ENCODE results near the gene RPA4.
"Not testable (repeated sequence)": the region's sequence is repeated elsewhere in the genome, so short reads cannot be mapped to it uniquely, and the experiment has no call there.

RPA4 gene, protein sequence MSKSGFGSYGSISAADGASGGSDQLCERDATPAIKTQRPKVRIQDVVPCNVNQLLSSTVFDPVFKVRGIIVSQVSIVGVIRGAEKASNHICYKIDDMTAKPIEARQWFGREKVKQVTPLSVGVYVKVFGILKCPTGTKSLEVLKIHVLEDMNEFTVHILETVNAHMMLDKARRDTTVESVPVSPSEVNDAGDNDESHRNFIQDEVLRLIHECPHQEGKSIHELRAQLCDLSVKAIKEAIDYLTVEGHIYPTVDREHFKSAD

GRCh38 chrX:96883608-96884007 lies at the start of gene RPA4:
Gene RPA4, plus strand, starts transcription at chrX:96883908. Its CDS starts 403 bp downstream, at chrX:96884311.
- DNase-seq = no peak

DNA sequence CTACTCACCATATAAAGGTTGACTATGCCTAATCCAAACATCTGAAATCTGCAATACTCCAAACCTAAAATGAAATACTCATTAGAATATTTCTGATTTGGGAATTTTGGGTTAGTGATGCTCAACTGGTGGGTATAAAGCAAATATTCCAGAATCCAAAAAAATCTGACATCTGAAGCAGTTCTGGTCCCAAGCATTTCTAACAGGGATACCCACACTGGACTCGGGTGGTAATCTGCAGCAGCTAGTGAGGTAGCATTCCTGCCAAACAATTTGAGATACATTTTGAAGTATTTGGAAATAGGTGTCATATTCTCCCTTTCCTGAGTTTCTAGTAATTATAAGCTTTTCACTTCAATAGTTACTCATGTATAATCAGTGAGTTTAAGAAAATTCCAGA lies 49.6 kb upstream of the RPA4 start:
- no peak for DNase-seq

DNA sequence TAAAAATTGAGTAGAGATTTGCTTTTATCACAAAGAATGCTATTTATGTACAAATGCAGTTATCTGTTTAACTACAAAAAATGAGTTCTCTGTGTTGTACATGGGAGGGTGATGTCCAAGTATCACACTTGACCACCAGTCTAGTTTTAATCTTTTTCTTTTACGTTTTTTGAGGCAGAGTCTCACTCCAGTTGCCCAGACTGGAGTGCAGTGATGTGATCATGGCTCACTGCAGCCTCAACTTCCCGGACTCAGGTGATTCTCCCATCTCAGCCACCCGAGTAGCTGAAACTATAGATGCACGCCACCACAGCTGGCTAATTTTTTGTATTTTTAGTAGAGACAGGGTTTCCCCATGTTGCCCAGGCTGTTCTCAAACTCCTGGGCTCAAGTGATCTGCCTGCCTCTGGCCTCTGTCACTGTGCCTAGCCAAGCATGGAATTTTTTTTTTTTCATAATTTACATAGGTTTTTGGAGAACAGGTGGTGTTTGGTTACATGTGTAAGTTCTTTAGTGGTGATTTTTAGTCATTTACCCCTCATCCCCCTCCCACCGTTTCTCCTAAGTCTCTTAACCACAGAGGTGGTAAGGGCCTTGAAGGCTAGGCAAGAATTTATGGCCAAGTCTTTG lies 47.9 kb upstream of the RPA4 start:
- DNase-seq = no peak

- peak; percentile 11 for DNase-seq
Measured at GRCh38 chrX:96837808-96838207, 45.9 kb upstream of the RPA4 start.

DNA sequence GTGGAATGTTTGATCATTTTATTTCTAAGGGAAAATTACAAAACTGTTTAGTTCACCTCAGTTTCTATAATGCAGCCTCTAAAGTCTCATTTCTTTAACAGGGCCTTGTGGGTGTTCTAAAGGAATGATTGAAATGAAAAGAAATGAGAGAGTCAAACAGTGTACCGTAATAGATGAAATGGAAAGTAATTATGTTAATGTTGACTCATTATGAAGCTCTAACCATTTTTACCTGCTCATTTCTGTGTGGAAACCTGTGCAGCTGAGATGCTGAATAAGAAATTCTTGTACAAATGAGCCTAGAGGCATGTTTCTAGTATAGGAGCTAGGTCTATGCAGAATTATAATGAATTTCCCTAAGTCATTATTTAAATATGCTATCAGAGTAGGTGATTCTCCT lies 45.2 kb upstream of the RPA4 start:
- no peak for DNase-seq

DNA sequence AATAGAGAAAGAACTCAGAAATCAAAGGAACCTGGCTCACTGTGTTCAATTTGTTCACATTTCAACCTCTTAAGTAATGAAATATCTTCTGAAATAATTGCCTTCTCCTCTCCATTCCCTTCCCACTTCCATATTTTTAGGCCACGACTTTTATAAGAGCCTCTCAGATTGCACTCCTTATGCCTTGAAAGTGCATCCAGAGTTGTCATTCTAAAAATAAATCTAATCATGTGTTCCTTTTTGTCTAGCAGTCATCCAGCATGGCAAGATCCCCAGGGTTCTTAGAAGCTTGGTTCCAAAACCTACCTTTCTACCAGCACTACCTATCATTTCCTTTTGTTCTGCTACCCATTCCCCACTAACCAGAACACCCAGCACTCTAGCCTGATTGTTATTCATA lies 42.4 kb upstream of the RPA4 start:
- DNase-seq = no peak

- DNase-seq = not testable (repeated sequence)
Measured at GRCh38 chrX:96841866-96842265, 41.8 kb upstream of the RPA4 start.

DNA sequence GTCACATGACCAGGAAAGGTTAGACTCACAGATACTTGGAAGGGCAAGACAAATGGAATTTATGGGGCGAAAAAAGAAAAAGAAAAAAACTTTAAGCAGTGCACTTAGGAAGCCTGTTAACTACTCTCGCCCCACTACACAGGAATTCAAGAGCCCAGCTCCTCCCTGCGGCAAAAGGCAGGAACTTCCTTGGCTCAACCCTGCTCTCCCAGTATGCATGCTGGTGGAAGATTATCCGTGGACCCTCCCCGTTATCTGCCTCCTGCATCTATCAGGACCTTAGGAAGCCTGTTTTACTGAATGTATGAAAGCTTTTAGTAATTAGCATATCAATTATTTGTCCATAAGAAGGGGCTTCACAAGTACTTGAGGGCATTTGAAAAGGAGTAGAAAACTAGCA lies 40.1 kb upstream of the RPA4 start:
- DNase-seq = no peak

DNA sequence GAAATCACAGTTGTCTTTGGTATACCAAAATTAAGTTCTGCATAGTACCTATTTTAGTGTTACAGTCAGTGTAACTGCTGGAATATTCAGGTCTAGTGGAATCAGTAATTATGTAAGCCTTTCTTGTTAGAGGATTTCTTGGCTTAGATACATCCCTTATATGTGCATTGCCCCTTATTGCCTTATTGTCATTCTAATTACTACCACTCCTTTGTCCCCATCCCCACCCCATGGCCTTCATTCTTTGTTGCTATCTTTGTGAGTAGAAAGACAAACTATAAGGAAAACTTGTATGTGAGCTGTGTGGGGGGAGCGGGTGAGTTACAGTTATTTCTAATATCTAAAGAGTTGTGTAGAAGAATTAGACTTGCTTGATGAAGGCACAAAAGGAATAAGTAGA lies 36.9 kb upstream of the RPA4 start:
- DNase-seq = no peak

DNA sequence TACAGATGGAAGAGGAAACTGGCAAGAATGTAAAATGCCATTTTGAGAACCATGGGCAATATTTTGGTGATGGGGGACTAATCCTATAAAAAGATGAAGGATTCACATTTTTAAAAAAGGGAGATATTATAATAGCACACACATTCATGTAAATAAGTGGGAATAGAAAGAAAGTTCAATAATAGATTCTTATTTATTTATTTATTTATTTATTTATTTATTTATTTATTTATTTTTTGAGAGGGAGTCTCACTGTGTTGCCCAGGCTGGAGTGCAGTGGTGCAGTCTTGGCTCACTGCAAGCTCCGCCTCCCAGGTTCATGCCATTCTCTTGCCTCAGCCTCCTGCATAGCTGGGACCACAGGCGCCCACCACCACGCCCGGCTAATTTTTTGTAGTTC lies 24.3 kb upstream of the RPA4 start:
- DNase-seq = not testable (repeated sequence)

DNA sequence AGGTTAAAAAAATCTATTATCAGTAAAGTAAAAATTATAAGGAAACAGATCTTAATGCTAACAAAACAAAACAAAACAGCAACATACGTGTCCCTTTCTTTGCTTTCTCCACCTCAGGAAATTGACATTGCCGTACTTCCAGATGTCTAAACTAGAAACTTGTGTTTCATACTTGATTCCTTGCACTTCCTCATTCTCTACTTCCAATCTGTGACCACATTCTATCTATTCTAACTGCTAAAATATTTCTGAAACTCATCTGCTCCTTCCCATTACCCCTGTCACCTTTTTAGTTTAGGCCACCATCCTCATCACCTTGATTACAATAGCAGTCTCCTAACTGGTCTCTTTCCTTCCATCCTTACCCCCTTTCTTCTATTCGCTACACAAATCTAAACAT lies 22.5 kb upstream of the RPA4 start:
- DNase-seq = peak; percentile 0

DNA sequence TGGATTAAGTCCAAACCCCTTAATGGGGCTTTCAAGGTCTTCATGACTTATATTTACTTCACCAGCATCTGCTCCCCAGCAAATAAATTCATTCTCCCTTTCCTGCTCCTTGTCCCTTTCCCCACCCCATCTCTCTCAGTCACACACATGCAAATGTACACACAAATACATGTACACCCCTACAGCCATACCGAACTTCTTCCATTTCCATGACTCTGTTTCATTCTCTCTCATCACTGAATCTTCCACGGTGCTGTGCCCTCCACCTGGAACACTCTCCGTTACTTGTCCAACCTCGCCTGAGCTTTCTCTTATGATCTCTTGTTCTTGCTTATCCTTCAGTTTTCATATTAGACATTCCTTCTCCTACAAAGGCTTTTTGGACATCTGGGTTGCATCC lies 22.0 kb upstream of the RPA4 start:
- peak; percentile 11 for DNase-seq

DNA sequence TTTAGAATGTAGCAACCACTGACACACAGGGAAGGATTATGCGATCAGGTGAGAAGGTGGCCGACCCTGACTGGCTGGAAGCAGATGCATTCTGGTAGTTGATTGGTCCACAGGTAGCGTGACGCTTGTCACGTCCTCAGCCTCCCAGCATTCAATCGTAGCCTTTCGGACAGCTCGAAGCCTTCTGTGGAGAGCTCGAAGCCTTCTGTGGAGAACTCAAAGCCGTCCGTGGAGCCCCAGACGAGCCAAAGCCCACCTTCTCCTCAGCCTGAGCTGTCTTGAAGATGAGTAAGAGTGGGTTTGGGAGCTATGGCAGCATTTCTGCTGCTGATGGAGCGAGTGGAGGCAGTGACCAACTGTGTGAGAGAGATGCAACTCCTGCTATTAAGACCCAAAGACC lies 319 bp downstream of the RPA4 start:
- DNase-seq = no peak

GRCh38 chrX:96889726-96890125 lies 6.0 kb downstream of the RPA4 start:
- DNase-seq = no peak

DNA sequence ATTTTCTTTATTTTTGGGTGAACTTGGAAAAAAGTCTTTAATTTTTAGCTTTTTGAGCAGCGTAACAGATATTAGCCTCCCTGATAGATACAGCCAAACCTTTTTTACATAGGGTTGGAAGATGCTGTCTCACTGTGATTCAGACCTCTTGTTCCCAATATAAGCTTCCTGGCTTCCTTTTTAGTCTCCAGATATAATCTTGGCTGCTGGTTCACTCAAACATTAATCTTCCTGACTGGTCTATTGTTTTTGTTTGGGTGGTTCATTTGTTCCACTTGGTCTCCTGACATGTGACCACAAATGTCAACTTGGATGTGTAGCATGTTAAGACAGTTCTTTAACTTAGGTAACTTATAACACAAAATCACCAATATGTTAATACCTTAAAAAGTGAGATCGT lies 23.0 kb downstream of the RPA4 start:
- DNase-seq = peak; percentile 9

- no peak for DNase-seq
Measured at GRCh38 chrX:96907516-96908272, 24.0 kb downstream of the RPA4 start.

GRCh38 chrX:96909291-96909690 lies 25.6 kb downstream of the RPA4 start:
- peak; percentile 6 for DNase-seq

GRCh38 chrX:96918864-96919263 lies 35.2 kb downstream of the RPA4 start:
- DNase-seq = no peak

DNA sequence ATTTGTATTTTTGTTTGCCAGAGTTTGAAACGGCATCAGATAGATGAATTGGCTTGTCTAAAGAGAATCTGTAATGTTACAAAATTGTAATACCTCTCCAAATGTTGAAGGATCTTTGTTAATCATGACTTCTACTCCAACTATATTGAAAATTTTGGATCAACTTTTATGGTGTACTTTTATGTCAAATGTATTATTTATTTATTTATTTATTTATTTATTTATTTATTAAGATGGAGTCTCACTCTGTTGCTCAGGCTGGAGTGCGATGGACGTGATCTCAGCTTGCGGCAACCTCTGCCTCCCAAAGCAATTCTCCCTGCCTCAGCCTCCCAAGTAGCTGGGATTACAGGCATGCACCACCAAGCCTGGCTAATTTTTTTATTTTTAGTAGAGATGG lies 36.0 kb downstream of the RPA4 start:
- DNase-seq = no peak

DNA sequence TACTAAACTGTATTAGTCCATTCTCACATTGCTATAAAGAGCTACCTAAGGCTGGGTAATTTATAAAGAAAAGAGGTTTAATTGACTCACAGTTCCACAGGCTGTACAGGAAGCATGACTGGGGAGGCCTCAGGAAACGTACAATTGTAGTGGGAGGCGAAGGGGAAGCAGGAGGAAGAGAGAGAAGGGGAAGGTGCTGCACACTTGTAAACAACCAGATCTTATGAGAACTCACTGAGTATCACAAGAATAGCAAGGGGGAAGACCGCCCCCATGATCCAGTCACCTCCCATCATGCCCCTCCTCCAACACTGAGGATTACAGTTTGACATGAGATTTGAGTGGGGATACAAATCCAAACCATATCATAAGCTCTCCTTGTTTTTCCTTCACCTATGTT lies 40.9 kb downstream of the RPA4 start:
- DNase-seq = no peak

DNA sequence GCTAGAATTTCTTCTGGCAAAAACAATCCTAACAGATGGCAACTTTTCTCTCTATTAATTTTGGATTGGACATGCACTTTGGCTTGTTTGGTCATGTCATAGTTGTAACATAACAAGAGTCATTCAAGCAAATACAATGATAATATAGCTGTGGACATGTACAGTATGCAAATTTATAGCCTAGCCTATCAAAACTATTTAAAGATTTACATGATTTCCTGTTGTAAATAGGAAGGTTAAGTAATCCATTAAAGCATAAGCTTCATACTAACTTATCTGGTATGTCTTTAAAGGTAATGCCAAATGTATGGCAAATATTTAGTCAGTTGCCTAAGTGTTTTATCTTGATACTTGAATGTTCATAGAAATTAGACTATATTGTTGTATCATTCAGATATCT lies 45.3 kb downstream of the RPA4 start:
- DNase-seq = peak; percentile 0
